ENCODE data around the gene AIMP1. TPM values are rescaled to one million over a fixed set of nuclear protein-coding genes. Genes with fewer than 3 reads are reported as not detected.

AIMP1 gene
- total and polyA plus RNA-seq, 8 donors: 38.9 to 63.3 (median 52.7) TPM

DNA sequence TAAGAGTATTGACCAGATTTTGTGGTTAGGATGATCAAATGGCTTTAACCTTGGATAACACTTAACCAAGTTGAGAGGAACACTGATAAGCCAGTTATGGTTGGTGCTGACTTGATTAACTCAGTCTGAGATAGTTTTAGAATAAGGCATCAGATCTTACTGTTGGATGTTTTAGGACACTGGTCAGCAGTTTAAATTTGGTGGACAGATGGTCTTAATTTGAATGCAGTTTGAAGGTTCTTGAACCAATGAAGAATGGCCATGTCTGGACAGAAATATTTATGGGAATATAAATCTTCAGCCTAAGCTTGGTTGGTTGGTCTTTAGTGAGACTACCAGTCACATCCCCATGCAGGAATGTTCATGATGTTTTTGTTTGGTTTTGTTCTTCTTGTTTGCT, 54.8 kb downstream of the AIMP1 start:
- intact Hi-C loops (cut with DNase I): no loop called here
- no peak for TF ChIP-seq CTCF (IDR thresholded peaks at IDR 0.05)
- Histone ChIP-seq H3K9me3 (no peaks in the 10 kb centered on the region), H3K4me1 (no peaks in the 10 kb centered on the region), H3K4me3 (no peak overlapping the region), H3K36me3 (no peaks in the 10 kb centered on the region), H3K27ac (no peak overlapping the region), H3K27me3 (peaks cover 0 to 4% of the 10 kb centered on the region in 2 donors)
- DNase-seq (no peak), ATAC-seq (no peak)

GRCh38 chr4:106373026-106373425, 56.7 kb downstream of the AIMP1 start:
- no peaks in the 10 kb centered on the region for H3K9me3 ChIP-seq
- ATAC-seq: no peak
- H3K4me1 ChIP-seq: no peaks in the 10 kb centered on the region
- H3K27me3 ChIP-seq: peaks cover 0 to 4% of the 10 kb centered on the region in 2 donors
- no peak for TF ChIP-seq CTCF (IDR thresholded peaks at IDR 0.05)
- H3K4me3 ChIP-seq: no peak overlapping the region
- DNase-seq: no peak
- intact Hi-C loops (cut with DNase I): no loop called here
- no peaks in the 10 kb centered on the region for H3K36me3 ChIP-seq
- H3K27ac ChIP-seq: no peak overlapping the region

GRCh38 chr4:106380179-106380578, 63.8 kb downstream of the AIMP1 start:
- no peaks in the 10 kb centered on the region for H3K4me1 ChIP-seq
- no peak for TF ChIP-seq CTCF (IDR thresholded peaks at IDR 0.05)
- intact Hi-C loops (cut with DNase I): no loop called here
- H3K4me3 ChIP-seq: no peak overlapping the region
- peaks cover 0 to 5% of the 10 kb centered on the region in 2 donors for H3K9me3 ChIP-seq
- ATAC-seq (no peak), DNase-seq (no peak)
- no peaks in the 10 kb centered on the region for H3K27me3 ChIP-seq
- H3K36me3 ChIP-seq: no peaks in the 10 kb centered on the region
- no peak overlapping the region for H3K27ac ChIP-seq

GRCh38 chr4:106384878-106385277, 68.5 kb downstream of the AIMP1 start:
- Histone ChIP-seq H3K4me3 (no peak overlapping the region), H3K9me3 (peaks cover 0 to 12% of the 10 kb centered on the region in 2 donors), H3K36me3 (no peaks in the 10 kb centered on the region), H3K27me3 (no peaks in the 10 kb centered on the region), H3K27ac (no peak overlapping the region), H3K4me1 (no peaks in the 10 kb centered on the region)
- ATAC-seq: no peak
- intact Hi-C loops (cut with DNase I): no loop called here
- peak in 1 of 4 donors; percentile 52 for DNase-seq
- TF ChIP-seq CTCF (IDR thresholded peaks at IDR 0.05): no peak

DNA sequence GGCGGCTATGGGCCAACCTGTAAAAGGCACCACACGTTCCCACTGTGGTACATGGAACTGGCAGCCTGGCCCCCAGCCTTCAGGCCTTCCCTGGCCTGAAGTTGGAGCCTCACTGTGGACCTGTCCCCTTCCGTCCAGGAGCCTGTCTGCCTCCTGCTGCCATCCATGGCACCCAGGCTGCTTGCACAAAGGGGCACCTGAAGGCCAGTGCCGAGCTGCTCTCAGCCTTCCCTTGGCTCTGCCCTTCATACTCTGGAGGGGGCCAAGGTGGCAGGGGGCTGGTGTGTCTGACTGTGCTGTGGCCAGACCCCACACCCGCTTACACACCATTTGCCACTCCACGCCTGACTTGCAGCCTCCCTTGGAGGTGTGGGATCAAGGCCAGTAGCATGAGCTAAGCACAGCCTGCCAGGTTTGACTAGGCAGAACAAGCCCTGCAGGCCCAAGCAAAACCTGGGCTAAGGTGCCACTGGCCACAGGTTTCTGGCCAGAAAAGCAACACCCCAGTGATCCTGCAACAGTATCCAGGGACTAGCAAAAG, 69.6 kb downstream of the AIMP1 start:
- Histone ChIP-seq H3K4me1 (no peaks in the 10 kb centered on the region), H3K9me3 (peaks cover 0 to 12% of the 10 kb centered on the region in 2 donors), H3K4me3 (no peak overlapping the region), H3K27me3 (no peaks in the 10 kb centered on the region), H3K27ac (no peak overlapping the region), H3K36me3 (no peaks in the 10 kb centered on the region)
- TF ChIP-seq CTCF (IDR thresholded peaks at IDR 0.05): no peak
- DNase-seq: peak in 1 of 4 donors; percentile 57
- no peak for ATAC-seq
- intact Hi-C loops (cut with DNase I): no loop called here
